SKM-1 (cell line): ENCODE measurements around the gene LBHD2.

Source experiments
- DNase-seq: peaks from one replicate; lab custom pipeline; 2025; ENCODE audit not compliant: unreplicated experiment; lab: John Stamatoyannopoulos, UW

LBHD2 gene

DNA sequence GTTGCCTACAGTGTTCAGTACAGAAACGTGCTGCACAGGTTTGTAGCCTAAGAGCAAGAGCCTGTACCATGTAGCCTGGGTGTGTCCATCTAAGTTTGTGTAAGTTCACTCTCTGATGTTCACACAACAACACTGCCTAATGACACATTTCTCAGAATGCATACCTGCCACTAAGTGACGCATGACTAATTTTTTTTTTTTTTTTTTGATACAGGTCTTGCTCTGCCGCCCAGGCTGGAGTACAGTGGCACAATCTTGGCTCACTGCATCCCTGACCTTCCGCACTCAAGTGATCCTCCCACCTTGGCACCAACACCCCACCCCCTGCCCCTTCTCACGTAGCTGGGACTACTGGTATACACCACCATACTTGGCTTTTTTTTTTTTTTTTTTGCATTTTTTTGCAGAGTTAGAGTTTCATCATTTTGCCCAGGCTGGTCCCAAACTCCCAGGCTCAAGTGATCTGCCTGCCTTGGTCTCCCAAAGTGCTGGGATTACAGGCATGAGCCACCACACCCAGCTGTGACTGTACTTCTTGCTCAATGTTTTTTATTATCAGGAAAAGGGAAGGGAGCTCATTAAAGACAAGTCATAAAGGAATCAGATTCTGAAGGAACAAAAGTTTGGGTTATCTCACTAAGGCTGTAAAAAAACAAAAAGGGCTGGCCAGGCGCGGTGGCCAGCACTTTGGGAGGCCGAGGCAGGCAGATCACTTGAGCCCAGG, 16.6 kb upstream of the LBHD2 start:
- no peak for DNase-seq

DNA sequence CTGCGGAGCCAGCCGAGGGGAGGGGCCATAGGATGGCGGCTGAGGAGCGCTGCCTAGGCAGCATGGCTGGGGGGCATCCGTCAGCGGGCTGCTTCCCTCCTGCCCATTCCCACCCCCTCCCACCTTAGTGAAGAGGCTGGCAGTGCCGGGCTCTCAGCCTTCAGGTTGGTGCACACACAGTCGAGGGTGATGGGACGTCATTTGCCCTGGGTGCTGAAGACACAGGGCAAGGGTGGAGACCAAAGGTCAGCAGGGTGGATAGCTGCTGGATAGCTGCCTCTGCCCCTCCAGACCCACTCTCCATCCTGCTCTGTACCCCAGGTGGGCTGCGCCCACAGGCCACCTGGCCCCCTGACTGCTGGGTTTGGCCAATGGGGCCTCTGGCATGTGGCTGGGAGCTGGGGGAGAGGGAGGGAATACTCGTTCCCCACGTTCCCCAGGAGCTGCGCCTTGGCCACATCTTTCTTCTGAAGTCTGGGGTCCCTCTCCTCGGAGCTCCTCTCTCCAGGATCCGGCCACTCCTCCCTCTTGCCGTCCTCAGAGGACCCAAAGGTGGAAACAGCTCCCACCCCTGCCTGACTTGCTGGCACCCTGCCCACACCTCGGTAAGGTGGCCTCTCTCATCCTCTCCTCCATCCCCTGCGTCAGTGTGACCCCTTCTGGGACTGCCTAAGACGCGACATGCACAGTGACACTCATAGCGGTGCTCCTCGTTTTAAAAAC, 15.5 kb upstream of the LBHD2 start:
- DNase-seq: no peak

DNA sequence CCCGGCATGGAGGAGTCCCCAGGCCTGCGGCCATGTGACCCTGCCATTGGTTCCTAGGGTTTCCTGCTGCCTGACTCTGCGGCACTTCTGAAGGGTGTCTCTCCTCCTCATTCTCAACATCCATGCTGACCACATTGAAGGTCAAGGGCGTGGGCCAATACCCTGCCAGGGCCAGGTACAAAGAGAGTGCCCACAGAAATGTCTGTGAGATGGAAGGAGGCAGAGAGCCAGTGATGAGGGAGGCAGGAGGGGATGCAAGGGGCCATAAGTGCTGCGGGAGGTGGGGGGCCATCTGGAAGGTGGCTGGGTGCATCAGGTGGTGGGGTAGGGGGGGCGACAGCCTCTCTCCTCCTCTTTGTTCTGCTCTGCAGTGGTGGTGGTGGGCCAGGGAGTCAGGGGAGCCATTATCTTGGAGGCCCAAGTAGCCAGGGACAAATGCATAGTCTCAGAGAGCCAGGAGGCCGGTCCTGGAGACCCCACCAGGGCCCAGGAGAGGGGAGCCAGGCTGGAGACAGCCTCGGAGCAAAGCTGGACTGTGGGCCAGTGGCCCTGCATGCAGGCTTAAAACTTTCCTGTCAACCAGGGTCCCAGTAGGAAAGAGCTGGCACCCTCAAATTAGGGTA, 13.6 kb upstream of the LBHD2 start:
- no peak for DNase-seq

DNA sequence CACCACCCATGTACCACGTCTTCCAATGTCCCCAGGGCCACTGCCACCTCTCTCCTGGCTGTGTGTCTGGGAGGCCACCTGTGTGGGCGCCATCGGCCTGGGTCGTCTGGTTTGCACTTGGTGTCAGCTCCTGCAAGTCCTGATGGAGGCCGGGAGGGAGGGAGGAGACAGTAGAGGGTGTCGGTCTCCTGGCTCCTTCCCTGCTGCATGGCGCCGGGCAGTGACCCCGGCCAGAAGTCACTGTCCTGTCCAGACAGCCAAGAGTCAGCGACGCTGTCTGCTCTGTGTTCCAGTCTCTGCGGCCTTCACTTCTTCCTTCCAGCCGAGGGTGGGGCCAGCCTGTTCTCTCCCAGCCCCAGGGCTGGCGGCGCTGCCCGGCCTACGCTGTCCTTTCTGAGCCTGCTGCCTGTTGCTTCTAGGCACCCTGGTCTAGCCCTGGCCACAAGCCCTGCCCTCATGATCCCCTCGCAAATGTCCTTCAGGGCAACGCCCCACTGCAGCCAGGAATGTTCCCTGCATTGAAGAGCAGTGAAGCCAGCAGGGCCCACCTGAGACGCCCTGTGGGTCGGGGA, 13.0 kb upstream of the LBHD2 start:
- no peak for DNase-seq

DNA sequence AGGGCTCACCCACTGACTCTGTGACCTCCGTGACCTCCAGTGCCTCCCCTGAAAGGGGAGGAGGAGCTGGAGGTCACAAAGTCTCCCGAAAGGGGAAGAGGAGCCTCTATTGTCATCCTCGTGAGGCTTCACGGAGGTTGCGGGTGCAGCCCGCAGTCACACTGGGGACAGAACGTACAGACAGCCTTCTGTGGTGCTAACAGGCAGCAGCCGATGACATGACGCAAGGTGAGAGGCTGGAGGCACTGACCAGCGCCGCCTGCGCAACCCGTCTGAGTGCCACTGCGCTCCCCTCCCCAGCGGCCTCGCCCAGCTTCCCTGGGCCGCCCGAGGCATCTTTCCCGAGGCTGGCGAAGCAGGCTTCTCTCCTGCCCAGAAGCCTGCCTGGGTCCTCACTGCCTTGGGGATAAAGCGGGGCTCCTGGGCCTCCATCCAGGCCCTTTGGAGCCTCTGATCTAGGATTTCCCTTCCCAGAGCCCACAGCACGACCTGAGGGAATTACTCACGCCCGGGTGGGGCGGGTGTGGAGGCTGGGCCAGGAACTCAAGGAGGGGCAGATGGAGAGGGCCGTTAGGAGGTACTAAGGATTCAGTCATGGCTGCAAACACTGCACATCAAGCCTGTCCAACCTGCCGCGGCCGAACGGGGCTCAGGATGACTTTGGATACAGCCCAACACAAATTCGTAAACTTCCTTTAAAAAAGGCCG, 12.3 kb upstream of the LBHD2 start:
- DNase-seq: no peak

DNA sequence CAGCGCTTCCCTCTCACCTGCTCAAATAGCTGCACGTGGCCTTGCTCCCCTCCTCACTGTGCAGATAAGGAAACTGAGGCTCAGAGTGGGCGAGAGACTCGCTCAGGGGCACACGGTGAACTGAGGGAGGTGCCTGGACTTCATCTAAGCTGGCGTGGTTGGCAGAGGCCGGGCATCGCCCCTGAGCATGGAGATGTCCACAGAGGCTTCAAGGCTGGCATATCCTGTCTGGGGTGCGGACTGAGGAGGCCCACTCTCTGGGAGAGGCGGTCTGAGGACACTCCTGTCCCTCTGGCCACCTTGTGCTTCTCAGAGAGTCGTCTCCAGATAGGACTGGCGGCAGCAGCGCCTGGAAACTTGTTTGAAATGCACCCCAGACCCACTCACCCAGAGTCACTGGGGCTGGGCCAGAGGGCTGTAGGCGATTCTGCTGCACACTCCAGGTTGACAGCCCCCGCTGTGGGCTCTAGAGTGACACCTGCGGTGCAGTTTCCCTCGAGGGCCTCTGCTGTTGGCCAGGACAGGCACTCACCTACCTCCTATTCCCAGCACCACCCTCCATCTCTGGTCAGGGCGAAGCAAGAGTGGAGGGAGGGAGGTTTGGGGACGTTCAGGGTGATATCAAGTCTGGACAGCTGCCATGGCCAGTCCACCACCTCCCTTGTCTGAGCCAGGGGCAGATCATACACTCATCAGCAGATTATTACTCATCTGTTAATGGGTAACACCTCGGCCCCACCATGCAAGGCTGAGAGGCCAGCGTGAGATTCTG, 11.2 kb upstream of the LBHD2 start:
- DNase-seq: no peak

DNA sequence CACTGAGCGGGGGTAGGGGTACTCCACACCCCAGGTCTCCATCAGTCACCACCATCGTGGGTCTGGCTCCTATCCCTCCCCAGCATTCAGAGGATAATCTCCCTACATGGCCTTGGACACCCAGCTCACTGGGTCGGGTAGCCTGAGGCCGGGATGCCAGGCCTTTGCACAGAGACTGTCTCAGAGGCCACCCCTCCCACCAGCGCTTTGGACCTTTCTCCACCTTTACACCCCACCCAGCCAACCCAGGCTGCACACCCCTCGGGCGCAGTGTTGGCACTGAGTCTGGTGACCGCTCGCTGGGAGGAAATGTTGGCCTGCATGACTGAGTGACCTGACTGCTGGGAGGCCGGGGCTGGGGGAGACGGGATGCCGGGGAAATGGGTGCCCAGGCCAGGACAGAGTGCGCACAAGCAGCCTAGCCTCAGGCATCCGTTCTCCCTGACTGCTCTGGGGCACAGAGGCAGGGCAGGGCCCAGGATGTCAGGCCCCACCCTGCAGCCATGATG, 10.6 kb upstream of the LBHD2 start:
- DNase-seq: no peak

DNA sequence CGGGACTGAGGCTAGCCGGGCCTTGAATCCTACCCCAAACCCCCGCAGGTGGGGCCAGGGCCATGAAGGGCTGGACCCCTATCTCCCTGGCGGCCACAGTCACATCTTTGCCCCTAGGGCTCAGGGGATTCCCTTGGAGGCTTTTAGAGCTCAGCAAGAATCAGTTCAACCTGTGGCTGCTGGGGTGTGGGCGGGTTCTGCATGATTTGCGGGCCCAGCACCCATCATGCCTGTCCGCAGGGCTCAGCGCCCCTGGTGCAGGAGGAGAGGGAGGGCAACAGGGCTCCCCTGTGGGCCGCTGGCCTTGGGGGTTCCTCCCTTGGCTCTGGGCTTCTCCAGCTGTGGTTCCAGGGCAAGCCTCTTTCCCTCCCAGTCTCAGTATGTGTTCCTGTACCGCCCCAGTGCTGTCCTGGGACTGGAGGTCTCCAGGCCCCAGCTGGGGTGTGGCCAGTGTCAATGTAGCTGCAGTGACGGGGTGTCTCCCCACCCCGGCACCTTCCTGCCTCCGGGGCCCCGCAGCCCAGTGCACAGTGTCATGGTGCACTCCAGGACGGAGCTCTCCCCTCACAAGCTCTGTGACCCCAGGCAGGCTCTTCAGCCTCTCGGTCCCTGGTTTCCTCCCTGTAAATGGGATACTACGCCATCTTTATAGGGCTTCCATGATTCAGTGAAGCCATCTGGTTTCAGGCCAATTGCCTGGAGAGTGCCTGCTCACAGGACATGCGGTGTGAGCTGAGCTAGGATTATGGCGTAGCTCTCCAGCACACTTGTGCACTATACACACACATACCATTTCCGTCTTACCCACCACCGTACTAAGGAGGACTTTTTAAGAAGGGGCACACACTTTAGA, 9.9 kb upstream of the LBHD2 start:
- no peak for DNase-seq

DNA sequence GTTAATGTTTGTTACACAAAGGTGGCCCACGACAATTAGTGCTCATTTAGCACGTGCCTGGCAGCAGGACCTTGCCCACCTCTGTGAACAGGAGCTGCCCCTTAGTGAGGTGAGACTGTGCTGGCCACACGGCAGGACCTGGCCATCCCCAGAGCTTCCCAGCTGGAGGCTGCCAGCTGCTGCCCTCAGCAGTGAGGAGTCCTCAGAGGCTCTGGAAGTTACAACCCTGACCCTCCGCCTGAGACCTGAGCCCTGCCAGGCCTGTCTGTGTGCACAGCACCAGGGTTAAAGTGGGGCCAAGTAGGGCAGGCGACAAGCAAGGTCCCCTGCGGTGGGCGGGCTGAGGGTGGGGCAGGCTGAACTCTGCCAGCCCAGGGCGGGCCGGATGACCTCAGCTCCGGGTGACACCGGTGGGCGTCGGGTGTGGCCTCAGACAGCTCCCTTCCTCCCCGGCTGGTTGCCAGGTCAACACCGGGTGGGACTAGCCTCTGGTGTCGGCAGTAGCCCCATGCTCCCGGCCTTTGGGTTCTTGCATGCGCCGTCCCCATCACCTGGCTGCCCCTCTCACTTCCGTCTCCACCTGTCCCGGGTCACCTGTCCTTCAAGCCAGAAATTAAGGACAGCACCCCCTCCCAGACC, 9.2 kb upstream of the LBHD2 start:
- DNase-seq: no peak

DNA sequence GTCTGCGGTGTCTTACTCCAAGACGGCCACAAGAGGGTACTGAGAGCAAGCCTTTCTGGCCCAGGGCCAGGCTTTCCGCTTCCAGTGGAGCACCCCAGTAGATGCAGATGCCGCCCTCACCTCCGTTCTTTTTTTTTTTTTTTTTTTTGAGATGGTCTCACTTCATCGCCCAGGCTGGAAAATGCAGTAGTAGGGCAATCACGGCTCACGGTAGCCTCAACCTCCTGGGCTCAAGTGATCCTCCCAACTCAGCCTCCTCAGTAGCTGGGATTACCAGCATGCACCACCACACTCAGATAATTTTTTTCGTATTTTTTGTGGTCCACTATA, 5.6 kb upstream of the LBHD2 start:
- peak; percentile 3 for DNase-seq

DNA sequence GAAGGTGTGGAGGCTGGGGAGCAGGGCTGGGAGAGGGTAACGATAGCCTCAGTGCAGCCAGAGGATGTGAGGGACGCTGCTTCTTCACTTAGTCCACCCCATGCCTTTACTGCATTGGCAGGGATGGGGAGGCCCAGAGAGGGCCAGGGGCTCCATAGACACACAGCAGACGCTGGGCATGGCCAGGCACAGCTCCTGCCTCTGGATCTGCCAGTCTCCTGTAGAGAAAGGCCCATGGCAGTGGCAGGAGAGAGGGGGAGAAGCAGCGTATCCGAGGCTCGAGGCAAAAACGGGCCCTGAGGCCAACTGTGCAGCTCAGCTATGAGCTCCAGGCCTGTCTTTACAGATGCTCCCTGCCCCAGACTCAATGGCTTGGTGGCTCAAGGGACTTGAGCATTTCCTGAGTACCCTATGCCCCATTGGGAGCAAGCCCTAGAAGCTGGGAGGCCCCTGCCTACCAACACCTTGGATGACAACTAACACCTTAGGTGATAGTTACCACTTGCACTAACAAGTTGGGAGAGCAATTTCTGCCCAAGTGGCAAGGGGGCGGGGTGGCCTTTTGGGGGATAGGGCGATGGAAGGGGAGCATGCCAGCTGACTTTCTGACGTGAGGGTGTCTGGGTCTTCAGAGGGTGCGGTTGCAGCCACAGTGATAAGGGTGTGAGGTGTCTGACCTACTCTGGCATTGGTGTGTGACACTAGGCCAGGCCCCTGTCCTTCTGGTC, 5.0 kb upstream of the LBHD2 start:
- DNase-seq: no peak

DNA sequence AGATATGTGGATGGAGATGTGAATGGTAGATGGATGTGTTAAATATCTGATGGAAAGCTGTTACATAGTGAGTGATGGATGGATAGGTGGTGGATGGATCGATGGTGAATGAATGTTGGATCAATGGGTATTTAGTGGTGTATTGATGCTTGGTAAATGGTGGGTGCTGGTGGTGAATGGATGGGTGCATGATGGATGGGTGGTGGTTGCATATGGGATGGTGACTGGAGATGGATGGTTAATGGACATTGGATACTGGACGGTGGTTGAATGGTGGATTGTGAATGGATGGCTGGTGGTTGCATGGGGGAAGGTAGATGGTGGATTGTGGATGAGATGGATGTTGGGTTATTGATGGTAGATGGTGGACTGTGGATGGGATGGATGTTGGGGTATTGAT, 2.1 kb upstream of the LBHD2 start:
- DNase-seq: no peak

DNA sequence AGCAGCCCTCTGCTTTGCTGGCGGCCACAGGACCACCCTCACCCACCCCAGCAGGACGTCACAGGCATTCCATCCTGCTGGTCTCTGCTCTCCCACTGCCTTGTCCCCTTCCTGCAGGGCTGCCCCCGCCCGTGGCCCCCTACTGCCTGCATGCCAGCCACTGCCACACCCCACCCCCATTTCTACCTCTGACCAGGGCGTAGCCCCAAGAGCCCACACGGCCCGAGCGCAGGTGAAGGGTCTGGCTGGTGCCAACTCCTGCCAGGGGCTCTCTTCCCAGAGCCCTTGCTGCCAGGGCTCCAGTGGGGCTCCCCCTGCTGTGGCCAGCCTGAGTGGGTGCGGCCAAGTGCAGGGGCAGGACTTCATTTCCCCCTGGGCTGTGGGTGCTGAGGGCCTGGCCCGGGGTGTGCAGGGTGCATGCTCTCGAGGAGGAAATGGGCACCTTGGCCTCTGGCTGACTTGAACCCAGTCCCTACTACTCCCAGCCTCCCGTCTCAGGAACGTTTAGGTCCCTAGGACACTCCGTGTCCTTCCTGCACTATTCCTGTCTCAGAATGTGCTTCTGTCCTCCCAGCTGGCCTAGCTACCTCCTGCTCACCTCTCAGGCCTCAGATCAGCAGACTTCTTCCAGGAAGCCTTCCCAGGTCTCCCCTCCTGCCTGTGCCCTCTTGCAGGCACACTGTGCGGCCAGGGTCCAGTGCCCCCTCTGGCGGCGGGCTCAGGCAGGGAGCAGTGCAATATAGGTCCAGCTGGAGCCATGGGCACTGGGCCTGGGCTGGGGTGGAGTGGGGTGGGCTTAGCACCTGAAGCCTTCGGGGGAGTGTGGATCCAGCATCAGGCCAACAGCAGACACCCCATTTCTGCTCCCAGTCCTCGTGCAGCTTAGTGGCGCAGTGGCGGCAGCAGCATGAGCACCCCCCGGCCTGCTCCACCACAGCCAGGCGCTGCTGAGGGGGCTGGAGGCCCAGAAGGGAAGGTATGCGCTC, 1.4 kb downstream of the LBHD2 start:
- no peak for DNase-seq

DNA sequence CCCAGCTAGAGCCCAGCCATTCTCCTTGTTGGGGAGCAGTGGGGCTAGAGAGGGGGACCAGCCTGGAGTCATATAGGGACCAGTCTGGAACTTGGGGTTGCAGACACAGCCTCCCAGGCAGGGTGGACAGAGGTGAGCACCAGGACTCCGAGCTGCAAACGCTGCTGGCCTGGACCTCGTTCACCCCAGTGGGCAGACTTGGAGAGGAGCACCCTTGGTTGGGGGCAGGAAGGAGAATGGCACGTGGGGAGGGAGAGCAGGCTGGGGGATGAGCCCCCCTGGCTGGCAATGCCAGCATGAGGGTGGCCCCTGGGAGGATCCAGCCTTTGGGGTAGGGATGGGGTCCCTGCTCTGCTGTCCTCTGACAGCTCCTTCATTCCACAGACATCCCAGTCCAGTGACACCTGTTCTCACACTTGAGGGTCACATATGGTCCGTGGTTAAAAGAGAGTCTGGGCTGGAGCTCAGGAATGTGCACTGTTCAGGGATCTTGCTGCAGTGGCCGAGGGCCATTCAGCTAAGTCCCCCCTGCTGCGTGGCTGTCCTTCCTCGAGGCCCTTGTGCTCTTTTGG, 2.8 kb downstream of the LBHD2 start:
- no peak for DNase-seq

DNA sequence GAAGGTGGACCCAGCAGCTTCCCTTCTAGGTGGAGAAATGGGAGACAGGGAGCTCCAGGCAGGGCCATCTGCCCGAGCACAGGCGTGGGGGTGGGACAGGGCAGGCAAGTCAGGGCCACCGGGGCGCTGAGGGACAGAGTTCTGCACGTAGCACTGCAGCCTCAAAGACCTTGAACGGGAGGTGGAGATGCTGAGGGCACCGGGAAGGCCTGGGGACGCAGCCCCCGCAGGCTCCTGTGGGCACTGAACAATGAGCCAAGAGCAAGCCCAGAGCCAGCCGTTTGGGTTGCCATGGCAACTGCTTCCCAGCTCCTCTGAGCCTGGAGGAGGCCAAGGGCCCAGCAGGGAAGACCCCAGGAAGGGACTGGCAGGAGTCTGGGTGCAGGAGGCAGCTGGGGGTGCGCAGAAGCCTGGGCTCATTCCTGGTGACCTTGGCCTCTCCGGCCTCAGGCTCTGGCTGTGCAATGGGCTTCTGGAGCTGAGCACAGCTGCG, 3.4 kb downstream of the LBHD2 start:
- no peak for DNase-seq

DNA sequence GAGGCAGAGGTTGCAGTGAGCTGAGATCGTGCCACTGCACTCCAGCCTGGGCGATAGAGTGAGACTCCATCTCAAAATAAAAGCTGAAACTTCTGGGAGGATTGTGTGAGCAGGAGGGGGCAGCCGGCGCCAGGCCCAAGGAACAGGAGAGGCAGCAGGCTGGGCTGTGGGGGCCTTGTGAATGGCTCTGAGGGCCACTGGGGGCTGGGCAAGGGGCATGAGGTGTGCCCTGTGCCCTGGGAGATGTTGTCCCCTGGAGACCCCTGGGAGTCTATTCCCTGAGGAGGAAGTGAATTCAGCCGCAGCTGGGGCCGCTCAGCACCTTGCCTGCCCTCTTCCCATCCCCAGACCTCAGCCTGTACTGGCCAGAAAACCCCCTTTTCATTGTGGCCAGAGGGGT, 4.9 kb downstream of the LBHD2 start:
- DNase-seq: no peak
